ENCODE results near the gene PREB.

- TF ChIP-seq CTCF (IDR thresholded peaks at IDR 0.05), result no peak
- no peak for TF ChIP-seq POLR2A (IDR thresholded peaks at IDR 0.05)
- TF ChIP-seq POLR2AphosphoS5 (IDR thresholded peaks at IDR 0.05), result no peak
- no peak for TF ChIP-seq EP300 (IDR thresholded peaks at IDR 0.05; ENCODE audit: low read depth)
Measured at GRCh38 chr2:27152102-27152795, 17.8 kb upstream of the PREB start.
